Measurements from ENCODE around the gene TNK1. TPM values are rescaled to one million over a fixed set of nuclear protein-coding genes. Genes with fewer than 3 reads are reported as not detected.

Gene TNK1
- total and polyA plus RNA-seq, 2 donors from 2014 or later: 7.6 to 9.3 TPM

DNA sequence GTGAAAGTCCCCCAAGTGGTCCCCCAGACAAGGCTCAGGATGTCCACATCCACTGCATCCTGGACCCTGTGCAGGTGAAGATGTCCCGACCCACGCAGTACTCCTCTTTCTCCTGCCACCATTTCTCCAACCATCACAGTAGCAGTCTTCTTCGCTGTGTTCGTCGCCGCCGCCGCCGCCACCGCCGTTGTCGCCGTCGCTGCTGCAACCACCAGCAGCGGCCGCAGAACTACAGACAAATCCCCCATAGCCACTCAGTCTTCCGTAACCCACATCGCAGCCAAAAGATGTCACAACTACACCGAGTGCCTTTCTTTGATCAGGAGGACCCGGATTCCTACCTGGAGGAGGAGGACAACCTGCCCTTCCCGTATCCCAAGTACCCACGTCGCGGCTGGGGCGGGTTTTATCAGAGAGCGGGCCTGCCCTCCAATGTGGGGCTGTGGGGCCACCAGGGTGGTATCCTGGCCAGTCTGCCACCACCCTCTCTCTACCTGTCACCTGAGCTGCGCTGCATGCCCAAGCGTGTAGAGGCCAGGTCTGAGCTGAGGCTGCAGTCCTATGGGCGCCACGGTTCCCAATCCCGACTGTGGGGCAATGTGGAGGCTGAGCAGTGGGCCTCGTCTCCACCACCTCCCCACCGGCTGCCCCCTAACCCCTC lies 45.4 kb downstream of the TNK1 start:
- Histone ChIP-seq H3K9ac (ENCODE audit: low read length in 3 of 3) (no peak overlapping the region), H3K4me3 (ENCODE audit: low read length in 3 of 3) (no peak overlapping the region), H3K27ac (ENCODE audit: low read depth in 2 of 2, low read length in 2 of 2) (no peak overlapping the region), H3K4me1 (ENCODE audit: control insufficient read depth in 2 of 3, insufficient read depth in 2 of 3, low read depth in 1 of 3, low read length in 3 of 3) (no peaks in the 10 kb centered on the region), H3K36me3 (ENCODE audit: control insufficient read depth in 2 of 3, insufficient read depth in 3 of 3, low read length in 3 of 3) (no peaks in the 10 kb centered on the region), H3K27me3 (ENCODE audit: control insufficient read depth, insufficient read depth, low read length) (no peaks in the 10 kb centered on the region), H3K9me3 (ENCODE audit: control insufficient read depth in 2 of 3, insufficient read depth in 1 of 3, low read length in 3 of 3) (no peaks in the 10 kb centered on the region)
- TF ChIP-seq, protein P1, sequence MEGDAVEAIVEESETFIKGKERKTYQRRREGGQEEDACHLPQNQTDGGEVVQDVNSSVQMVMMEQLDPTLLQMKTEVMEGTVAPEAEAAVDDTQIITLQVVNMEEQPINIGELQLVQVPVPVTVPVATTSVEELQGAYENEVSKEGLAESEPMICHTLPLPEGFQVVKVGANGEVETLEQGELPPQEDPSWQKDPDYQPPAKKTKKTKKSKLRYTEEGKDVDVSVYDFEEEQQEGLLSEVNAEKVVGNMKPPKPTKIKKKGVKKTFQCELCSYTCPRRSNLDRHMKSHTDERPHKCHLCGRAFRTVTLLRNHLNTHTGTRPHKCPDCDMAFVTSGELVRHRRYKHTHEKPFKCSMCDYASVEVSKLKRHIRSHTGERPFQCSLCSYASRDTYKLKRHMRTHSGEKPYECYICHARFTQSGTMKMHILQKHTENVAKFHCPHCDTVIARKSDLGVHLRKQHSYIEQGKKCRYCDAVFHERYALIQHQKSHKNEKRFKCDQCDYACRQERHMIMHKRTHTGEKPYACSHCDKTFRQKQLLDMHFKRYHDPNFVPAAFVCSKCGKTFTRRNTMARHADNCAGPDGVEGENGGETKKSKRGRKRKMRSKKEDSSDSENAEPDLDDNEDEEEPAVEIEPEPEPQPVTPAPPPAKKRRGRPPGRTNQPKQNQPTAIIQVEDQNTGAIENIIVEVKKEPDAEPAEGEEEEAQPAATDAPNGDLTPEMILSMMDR (IDR thresholded peaks at IDR 0.05; ENCODE audit: borderline replicate concordance, extremely low read depth, insufficient read depth): no peak
- no peak for DNase-seq
- FAIRE-seq: no peak
- intact Hi-C loops (cut with DNase I): no loop called here

DNA sequence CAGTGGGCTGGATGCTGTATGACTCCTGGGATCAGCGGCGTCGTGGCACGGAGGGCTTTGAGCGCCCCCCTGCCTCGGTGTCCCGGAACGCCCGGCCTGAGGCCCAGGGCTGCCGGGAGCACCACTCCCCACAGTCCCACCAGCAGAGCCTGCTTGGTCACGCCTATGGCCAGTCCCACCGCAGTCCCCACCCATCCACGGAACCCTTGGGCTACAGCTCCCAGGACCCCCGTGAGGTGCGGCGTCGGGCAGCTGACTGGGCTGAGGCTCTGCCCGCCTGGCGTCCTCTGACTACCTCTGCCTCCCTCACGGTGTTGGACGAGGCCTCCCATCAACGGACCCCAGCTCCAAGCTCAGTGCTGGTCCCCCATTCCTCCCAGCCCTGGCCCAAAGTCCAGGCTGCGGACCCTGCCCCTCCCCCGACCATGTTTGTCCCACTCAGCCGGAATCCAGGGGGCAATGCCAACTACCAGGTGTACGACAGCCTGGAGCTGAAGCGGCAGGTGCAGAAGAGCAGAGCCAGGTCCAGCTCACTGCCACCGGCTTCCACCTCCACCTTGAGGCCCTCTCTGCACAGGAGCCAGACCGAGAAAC lies 46.1 kb downstream of the TNK1 start:
- DNase-seq (peak in 1 of 5 donors; percentile 51), FAIRE-seq (no peak)
- TF ChIP-seq, protein P1 (IDR thresholded peaks at IDR 0.05; ENCODE audit: borderline replicate concordance, extremely low read depth, insufficient read depth): no peak
- no peak overlapping the region for H3K4me3 ChIP-seq (ENCODE audit: low read length in 3 of 3)
- no peaks in the 10 kb centered on the region for H3K4me1 ChIP-seq (ENCODE audit: control insufficient read depth in 2 of 3, insufficient read depth in 2 of 3, low read depth in 1 of 3, low read length in 3 of 3)
- H3K27me3 ChIP-seq (ENCODE audit: control insufficient read depth, insufficient read depth, low read length): no peaks in the 10 kb centered on the region
- no peaks in the 10 kb centered on the region for H3K36me3 ChIP-seq (ENCODE audit: control insufficient read depth in 2 of 3, insufficient read depth in 3 of 3, low read length in 3 of 3)
- H3K9me3 ChIP-seq (ENCODE audit: control insufficient read depth in 2 of 3, insufficient read depth in 1 of 3, low read length in 3 of 3): no peaks in the 10 kb centered on the region
- H3K9ac ChIP-seq (ENCODE audit: low read length in 3 of 3): no peak overlapping the region
- no peak overlapping the region for H3K27ac ChIP-seq (ENCODE audit: low read depth in 2 of 2, low read length in 2 of 2)
- intact Hi-C loops (cut with DNase I): no loop called here

DNA sequence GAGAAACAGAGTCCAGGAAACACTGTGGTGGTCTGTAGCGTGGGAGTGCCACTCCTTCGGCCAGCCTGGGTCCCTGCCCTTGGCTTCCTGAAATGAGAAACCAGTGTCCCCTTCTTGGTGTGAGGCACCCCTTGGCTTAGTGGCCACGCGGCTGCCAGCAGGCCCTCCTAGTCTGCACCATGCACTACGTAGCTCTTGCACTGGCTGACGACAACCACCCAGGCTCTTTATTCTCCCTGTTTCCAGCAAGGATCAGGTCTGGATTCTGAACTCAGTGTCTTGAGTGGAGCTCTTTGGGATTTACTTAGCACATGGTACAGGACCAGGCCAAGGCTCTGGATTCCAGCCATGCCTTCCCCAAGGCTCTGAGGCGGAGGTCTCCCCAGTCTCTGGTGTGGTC lies 46.7 kb downstream of the TNK1 start:
- no peak for DNase-seq
- H3K9ac ChIP-seq (ENCODE audit: low read length in 3 of 3): no peak overlapping the region
- H3K9me3 ChIP-seq (ENCODE audit: control insufficient read depth in 2 of 3, insufficient read depth in 1 of 3, low read length in 3 of 3): no peaks in the 10 kb centered on the region
- intact Hi-C loops (cut with DNase I): no loop called here
- no peaks in the 10 kb centered on the region for H3K27me3 ChIP-seq (ENCODE audit: control insufficient read depth, insufficient read depth, low read length)
- no peak overlapping the region for H3K27ac ChIP-seq (ENCODE audit: low read depth in 2 of 2, low read length in 2 of 2)
- H3K4me3 ChIP-seq (ENCODE audit: low read length in 3 of 3): no peak overlapping the region
- H3K4me1 ChIP-seq (ENCODE audit: control insufficient read depth in 2 of 3, insufficient read depth in 2 of 3, low read depth in 1 of 3, low read length in 3 of 3): no peaks in the 10 kb centered on the region
- no peak for FAIRE-seq
- no peaks in the 10 kb centered on the region for H3K36me3 ChIP-seq (ENCODE audit: control insufficient read depth in 2 of 3, insufficient read depth in 3 of 3, low read length in 3 of 3)
- TF ChIP-seq, protein P1 (IDR thresholded peaks at IDR 0.05; ENCODE audit: borderline replicate concordance, extremely low read depth, insufficient read depth): no peak

All from kidney (tissue), 14 donors.